Right kidney (tissue), 1 donor: Measurements from ENCODE around the gene ZNF70.

ENCODE experiments used
- DNase-seq: peaks from one replicate; pipeline ENCODE4 v3.0.0-alpha.2; 2016

Gene ZNF70

DNA sequence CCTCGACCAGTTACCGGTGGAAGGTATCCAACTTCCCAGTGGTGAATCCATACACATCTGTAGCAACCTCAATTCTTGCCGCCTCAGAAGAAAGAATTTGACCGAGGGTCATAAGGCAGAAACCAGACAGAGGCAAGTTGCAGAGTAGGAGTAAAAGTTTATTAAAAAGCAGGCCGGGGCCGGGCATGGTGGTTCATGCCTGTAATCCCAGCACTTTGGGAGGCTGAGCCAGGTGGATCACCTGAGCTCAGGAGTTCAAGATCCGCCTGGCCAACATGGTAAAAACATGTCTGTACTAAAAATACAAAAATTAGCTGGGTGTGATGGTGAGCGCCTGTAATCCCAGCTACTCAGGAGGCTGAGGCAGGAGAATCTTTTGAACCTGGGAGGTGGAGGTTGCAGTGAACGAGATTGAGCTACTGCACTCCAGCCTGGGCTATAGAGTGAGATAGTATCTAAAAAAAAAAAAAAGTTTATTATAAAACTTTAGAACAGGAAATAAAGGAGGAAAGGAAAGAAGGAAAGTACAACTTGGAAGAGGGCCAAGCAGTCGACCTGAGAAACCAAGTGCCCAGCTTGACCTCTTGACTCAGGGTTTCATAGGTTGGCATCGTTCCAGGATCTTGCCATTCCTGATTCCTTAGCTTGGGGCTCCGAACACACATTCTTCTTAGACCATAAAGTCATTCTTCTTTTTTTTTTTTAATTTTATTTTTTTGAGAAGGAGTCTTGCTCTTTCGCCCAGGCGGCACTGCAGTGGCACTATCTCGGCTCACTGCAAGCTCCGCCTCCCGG is 32.3 kb downstream of the ZNF70 start:
- no peak for DNase-seq

DNA sequence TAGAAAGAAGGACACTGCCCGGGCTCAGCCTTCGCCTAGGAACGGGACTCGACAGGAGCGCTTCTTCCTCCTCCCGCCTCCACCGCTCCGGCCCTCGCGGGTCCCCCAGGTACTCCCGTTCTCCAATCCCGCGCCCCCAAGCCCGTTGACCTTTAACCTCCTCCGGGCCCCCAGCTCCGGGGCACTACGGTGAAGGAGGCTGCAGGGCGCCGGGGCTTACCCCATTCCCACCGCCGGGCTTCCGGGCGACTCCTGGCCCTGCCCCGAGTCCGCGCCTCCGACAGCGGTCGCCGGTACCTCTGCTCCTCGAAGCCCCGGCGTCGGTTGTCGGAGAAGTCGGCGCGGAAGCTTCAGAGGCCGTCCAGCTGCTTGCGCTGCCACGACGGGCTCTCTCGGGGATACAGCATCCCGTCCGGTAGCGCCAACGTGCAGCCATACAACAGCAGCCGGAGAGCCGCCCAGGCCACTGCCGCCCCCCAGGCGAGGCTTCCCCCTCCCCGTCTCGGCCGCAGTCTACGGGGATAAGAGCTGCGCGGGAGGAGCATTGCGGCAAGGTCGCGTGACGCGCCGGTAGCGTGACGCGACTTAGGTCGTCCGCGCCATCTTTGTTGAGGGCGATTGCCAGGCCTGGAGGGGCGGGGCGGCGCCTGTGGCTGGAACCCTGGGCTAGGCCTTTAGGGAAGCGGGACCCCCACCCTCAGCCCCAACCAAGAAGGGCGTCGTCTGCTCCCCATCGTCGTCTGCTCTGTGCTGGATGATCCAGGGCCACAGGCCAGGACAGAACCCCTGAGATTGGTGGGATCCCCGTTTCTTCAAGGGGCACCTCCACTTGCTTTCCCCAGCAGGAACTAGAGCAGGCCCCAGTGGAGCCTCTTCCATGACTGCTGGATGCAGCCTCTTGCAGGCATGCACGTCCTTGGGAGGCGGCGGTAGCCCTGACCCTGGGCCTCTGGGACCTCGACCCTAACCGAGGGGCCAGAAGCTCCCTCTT is 33.8 kb downstream of the ZNF70 start:
- DNase-seq: peak; percentile 93

DNA sequence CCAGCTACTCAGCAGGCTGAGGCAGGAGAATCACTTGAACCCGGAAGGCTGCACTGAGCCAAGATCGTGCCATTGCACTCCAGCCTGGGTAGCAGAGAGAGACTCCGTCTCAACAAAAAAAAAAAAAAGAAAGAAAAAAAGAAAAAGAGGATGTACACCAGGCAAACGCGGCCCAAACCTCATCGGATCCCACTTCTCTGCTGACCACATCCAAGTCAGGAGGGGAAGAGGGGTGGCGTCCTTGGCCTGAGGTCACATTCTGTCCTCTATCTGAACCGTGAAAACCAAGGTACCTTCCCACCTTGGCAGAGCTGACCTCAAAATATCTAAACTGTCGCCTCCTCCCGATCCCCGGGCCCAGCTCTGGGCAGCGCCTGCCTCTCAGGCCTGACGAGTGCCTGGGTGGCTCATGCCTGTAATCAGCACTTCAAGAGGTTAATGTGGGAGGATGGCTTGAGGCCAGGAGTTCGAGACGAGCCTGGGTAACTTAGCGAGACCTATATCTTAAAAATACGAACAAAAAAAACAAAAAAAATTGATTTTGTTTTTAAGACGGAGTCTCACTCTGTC is 35.0 kb downstream of the ZNF70 start:
- DNase-seq: no peak

DNA sequence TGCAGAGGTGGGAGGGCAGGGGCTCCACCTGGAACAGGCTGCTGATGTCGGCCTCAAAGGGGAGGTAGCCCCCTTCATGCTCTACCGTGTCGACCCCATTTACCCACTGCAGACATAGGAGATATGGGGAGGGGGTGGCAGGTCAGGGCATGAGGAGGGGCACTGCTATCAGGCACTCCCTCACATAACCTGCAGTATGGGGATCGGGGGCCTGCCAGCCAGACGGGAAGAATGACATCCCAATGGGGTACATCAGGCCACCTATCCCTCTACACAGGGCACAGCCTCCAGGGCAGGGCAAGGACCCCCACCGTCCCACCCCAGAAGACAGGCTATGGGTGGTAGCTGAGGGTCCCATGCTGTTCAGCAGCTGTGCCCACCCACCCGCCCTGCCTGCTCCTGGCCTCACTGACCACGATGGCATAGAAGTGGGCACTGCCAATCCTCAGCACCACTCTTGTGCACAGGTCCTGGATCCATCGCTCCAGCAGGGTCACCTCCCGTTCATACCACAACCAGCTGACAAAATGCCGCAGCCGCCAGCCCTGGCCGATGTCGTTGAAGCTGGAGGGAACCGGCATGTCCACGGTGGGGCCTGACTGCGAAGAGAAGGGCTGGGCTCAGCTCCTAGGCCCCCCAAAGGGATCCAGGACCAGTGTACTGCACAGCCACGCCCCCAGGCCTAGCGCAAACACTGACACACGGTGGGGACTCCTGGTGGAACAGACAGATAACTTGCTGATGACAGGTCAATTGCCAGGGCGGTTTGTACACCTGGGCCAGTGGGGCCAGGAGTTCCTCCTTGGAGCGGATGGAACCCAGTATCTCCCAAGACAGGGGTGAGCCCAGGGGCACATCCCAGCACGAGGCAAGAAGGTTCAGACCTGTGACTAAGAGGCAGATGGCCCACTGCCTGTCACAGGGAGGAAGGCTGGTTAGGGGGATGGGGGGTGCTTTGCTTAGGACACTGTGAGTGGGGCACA is 36.0 kb downstream of the ZNF70 start:
- no peak for DNase-seq

DNA sequence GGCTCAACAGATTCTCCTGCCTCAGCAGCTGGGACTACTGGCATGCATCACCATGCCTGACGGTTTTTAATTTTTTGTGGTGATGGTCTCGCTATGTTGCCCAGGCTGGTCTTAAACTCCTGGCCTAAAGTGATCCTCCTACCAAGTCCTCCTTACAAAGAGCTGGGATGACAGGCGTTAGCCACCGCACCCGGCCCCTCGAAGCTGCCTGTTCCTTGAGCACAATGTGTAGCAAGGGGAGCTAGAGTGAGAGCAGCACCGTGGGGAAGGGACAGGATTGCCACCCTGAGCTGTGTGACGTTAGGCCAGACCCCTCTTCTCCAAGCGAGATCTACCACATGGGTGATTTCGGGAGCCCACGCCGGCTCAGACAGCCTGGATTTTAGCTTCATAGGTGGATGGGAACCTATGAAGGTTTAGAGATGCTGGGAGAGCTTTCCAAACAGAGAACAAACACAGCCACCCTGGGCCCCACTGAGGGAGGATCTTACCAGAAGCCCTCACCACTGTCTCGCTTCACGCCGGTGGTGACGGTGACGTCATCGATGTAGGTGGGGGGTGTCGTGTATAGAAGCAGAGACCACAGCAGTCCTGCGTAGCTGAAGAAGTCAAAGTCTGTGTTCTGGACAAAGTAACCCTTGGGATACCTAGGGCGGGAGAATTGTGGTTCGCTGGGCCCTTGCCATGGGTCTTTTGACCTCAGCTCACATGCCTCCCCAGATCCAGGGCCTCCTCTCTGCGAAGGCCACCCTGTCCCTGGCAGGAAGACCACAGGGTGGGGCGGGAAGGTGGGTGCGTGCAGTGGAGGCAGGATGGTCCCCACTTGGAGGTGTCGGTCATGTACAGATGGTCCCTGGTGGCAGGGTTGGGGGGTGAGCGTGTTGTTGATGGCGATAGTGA is 37.0 kb downstream of the ZNF70 start:
- no peak for DNase-seq

DNA sequence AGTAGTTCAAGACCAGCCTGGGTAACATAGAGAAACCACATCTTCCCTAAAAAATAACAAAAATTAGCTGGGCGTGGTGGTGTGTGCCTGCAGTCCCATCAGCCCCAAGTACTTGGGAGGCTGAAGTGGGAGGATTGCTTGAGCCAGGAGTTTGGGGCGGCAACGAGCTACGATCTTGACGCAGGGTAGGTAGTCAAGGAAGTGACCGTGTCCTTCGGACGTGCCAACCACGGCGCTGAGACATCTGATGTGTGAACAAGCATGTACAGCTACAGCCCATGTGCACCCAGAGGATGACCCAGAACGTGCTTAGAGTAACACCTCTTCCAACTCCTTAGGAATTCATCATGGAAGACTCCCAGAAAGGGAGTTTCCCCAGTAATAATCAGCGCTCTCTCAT is 38.7 kb downstream of the ZNF70 start:
- DNase-seq: no peak

DNA sequence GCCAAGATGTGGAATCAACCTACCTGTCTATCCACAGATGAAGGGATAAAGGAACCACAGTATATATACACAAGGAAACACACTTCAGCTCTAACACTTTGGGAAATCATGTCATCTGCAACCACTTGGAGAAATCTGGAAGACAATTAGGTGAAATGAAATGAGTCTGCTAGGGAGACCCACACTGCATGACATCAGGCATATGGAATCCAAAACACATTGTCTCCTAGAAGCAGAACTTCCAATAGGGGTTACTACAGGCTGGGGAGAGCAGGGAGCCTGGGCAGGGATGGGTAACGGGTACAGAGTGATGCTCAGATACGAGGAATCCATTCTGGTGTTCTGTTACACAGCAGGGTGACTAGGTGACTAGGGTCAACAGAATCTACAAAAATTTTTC is 41.8 kb downstream of the ZNF70 start:
- no peak for DNase-seq

DNA sequence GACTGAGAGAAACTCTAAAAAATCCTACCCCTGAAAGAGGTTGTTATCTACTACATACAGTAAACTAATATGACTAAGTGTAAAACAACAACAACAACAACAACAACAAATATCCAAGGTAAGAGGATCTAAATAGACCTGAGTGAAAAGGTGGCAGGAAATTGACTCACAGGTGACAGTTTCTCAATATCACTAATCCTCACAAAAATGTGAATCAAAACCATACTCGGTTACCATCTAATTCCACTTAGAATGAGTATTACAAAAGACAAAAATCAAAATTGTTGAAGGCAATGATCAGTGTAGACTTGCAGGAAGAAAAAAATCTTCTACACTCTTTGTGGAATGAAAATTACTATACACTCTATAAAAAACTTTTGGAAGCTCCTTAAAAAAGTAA is 42.6 kb downstream of the ZNF70 start:
- no peak for DNase-seq

DNA sequence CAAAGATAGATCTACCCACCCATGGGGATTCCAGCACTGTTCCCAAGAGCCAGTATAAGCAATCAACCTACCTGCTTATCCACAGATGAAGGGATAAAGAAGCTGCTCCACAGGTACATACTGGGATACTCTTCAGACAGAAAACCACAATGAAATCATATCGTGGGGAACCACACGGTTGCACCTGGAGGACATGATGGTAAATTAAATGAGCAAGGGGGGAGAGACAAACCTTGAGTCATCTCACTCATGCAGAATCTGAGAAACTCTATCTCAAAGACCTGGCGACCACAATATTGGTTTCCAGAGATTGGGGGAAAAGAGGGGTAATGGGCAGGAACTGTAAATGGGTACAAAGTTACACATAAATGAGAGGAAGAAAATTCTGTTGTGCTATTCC is 45.6 kb downstream of the ZNF70 start:
- DNase-seq: no peak

DNA sequence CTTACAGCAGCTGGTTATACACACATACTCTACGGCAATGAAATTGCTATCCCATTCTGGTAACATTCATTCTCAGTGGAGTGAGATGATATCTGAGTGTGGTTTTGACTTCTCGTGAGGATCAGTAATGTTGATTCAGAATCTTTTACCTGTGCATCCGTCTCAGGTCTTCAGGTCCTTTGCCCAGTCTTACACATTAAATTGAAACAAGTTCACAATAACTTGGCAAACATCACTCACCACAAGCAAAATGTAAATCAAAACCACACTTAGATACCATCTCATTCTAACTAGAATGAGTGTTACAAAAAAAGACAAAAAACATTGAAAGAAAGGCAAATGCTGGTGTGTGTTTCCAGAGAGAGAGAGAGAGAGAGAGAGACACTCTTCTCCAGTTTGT is 46.1 kb downstream of the ZNF70 start:
- no peak for DNase-seq

DNA sequence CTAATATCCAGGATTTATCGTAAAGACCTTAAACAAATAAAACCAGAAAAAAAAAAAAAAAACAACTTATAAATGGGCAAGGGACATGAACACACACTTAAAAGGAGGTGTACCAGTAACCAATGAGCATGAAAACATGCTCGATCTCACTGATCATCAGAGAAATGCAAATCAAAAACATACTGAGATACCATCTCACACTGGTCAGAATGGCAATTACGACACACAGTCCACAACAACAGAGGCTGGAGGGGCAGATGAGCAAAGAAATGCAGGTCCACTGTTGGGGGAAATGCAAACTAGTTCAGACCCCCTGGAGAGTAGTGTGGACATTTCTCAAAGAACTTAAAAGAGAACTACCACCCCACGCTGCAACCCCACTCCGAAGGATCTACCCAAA is 46.9 kb downstream of the ZNF70 start:
- no peak for DNase-seq

DNA sequence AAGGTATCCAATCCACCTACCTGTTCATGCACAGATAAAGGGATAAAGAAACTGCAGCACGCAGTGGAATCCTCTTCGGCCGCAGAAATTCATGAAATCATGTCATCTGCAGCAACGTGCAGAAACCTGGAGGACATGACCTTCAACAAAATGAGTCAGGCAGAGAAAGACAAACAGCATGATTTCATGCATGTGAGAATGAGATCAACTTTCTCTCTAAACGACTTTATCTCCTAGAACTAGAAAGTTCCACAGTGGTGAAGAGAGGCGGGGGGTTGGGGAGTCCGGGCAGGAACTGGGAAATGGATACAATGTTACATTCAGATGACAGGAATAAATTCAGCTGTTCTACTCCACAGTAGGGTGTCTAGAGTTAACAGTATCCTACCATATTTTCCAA is 50.2 kb downstream of the ZNF70 start:
- DNase-seq: no peak

DNA sequence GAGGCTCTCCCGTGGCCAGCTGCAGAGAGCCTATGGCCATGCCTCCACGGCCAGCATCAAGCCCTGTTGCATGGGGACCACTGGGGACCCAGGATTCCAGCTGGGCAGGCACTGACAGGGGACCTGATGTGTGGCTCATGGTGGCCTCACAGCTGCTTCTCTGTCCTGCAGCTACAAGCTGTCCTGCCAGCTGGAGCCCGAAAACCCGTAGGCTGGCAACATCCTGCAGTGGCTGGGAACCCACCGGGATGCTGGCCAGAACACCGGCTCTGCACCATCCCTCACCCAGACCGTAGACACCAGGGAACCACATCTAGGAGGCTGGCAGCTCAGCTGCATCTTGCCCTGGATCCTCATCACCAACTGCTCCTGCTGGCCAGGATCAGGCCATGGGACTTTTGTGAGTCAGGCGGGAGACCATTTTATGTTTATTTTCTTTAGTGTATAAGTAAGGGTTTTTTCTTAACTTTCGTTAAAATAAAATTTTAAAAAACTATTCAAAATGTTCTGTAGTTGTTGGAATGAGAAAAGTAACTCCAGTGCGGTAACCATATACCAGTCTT is 52.2 kb downstream of the ZNF70 start:
- DNase-seq: no peak

DNA sequence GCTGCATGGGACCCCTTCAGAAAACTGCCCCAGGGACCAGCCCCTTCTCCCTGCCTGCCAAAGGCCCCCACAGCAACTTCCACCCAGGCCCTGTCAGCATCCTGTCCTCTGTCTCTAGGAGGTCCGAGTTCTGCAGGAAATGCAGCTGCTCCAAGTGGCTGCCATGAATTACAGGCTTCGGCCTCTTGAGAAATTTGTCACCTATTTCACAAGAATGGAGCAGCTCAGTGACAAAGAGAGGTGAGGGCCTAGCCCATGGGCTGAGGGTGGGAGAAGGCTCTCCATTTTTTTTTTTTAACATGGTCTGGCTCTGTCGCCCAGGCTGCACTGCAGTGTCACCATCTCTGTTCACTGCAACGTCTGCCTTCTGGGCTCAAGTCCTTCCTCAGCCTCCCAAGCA is 52.8 kb downstream of the ZNF70 start:
- DNase-seq: no peak

DNA sequence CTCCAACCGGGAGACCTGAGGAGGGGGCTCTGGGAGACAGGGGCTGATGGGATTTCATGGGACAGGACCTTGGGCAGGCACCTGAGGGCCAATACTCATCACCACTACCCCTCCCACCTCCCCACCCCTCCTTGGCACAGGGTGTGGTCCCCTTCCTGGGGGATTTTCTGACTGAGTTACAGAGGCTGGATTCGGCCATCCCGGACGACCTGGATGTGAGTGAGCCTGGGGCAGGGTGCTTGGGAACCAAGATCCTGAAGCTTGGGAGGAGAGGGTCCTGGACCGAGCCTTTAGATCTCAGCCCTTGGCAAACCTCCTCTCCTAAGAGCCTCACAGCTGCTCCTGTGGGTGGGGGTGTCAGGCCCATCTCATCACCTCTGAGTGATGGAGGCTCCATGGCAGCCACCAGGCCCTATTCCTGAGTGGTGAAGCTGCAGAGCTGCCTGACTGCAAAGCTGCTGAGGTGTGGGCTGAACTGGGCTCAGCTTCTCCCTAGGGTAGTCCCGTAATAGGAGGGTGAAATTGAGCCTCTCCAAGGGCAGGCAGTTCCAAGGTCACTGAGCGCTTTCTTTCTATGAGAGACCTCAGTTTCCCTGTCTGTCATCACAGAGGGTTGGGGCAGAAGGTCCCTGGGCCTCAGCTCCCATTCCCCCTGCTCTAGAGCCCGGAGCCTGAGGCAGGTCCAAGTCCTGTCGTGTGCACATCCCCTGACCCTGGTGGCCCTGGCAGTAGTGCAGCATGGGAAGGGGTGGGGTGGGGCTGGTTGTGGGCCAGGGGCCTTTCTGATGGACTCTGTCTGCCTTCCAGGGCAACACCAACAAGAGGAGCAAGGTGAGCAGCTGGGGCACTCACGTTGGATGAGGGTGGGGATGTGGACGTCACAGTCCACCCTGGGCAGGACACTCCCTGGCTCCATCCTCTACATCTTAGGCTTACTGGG is 53.6 kb downstream of the ZNF70 start:
- no peak for DNase-seq

DNA sequence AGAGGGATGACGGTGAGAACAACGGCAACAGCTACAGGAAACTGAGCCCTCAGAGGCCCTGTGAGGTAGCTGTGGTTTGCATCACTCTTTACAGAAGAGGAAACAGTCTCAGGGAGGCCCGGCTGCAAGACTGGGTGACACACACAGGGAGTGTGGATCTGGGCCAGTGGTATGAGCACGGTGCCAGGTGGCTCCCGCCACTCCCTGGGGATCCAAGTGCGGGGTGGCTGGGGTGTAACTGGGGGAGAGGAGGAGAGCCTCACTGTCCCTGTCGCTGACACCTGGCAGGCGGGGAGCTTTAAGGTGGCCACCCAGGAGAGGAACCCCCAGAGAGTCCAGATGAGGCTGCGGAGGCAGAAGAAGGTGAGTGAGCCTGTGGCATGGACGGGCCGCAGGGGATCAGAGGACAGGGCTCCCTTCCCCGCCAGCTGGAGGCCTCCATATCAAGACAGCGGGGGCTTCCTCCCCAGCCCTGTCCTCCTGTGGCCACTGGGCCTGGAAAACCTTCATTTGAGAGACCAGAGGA is 54.5 kb downstream of the ZNF70 start:
- DNase-seq: no peak

DNA sequence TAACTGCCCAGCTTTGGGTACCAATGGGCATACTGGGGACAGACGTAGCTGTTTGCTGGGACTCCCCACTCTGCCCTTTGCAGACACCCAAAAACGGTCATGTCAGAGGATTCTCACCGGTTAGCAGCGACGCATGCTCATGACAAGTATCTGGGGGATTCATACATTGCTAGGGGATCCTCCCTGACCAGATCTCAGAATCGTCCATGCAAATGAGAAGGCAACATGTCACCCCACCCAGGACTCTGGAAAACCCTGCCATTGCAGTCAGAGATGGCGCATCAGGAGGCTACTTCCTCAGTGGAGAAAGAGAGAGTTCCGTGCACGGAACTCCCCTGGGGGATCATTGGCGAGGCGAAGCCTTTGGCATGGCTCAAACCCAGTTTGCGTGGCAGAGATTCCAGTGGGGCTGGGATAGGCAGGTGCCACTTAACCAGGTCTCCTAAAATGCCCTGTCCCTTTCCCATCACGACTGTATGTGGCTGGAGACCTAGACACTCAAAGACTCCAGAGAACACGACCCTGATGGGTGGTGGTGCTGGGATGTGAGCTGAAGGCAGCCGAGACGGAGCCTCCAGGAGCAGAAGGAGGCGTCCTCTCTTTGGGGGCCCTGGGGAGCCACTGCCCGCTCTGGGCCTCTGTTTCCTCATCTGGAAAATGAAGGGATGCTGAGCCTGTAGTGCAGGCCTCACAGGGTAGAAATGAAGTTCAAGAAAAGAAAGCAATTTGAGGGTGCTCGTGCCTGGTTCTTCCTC is 55.2 kb downstream of the ZNF70 start:
- DNase-seq: no peak

DNA sequence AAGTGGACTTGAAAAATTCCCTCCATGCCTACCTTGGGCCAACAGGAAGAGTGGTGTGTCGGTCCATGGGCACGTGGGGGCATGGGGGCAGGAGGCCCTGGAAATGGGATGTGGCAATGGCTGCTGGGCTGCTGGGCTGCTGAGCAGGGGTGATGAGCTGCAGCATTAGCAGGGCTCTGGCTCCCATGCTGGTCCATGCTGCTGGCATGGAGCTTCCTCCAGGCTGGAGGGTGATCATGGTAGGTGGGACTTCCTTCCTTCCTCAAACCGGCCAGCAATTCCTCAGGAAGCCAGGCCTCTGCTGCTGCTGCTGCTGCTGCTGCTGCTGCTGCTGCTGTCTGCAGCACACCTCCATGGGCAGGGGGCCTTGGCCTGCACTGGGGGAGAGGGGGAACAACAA is 55.8 kb downstream of the ZNF70 start:
- no peak for DNase-seq
